ENCODE results near the gene TMX2. TPM values are rescaled to one million over a fixed set of nuclear protein-coding genes. Genes with fewer than 3 reads are reported as not detected.

TMX2 gene
- total RNA-seq, 1 experiment from 2014 or later, result 93.9 TPM

- H4K20me1 ChIP-seq (ENCODE audit: insufficient read depth), result no peaks in the 10 kb centered on the region
- DNase-seq (ENCODE audit: low read depth, low spot score) (peak; percentile 94), ATAC-seq (peak; percentile 80)
- peaks cover 63% of the 10 kb centered on the region for H3K79me2 ChIP-seq (ENCODE audit: insufficient read depth, low read length)
- BruUV-seq (replicated peaks), result TSS peak; percentile 70
- intact Hi-C loops (cut with micrococcal nuclease), result loop anchor here (1.0 to 5.0 kb wide), 4 partner anchors 30 to 866 kb away; partner anchors contain the start of genes LPXN, SELENOH, TIMM10 and ZFP91
- H2AFZ ChIP-seq (ENCODE audit: low read depth, low read length, poor library complexity, severe bottlenecking), result no peak within 1 kb of the TSS
- ChIA-PET POLR2A (interaction anchor here (0.7 to 2.0 kb wide), 9 partner anchors 10 to 291 kb away, joined by 3 to 8 read pairs (median 5); partner anchors contain the start of genes CTNND1 and SELENOH), CTCF (interaction anchor here (1.0 to 1.4 kb wide), 4 partner anchors 89 to 802 kb away, joined by 3 to 9 read pairs (median 3); no protein-coding TSS in a partner anchor), RAD21 (ENCODE audit: low non-redundant PET in 1 of 2, low total read pairs in 2 of 2, uncharacterized antibody in 2 of 2, unreplicated experiment in 2 of 2) (no interaction called here)
- H3K36me3 ChIP-seq (ENCODE audit: control insufficient read depth in 1 of 2, insufficient read depth in 2 of 2, low read length in 2 of 2), result no peaks in the 10 kb centered on the region
- peak within 1 kb of the TSS; percentile 91 to 98 for H3K4me3 ChIP-seq (replicated peaks in 1 of 2; ENCODE audit: low read depth in 1 of 2, low read length in 2 of 2)
- H3K4me1 ChIP-seq (ENCODE audit: control insufficient read depth in 1 of 2, insufficient read depth in 2 of 2, low read length in 2 of 2), result peaks cover 18 to 22% of the 10 kb centered on the region in 2 experiments
- H3K4me2 ChIP-seq (ENCODE audit: low read length), result peak within 1 kb of the TSS; percentile 78
- peak within 1 kb of the TSS; percentile 86 for H3K27ac ChIP-seq (ENCODE audit: low read depth, low read length)
- peak within 1 kb of the TSS; percentile 98 for H3K9ac ChIP-seq (ENCODE audit: low read length)
- H3K9me2 ChIP-seq (ENCODE audit: insufficient read depth), result no peaks in the 10 kb centered on the region
- no peaks in the 10 kb centered on the region for H3K9me3 ChIP-seq (ENCODE audit: control insufficient read depth in 1 of 2, insufficient read depth in 1 of 2, low read depth in 1 of 2, low read length in 2 of 2)
- no peaks in the 10 kb centered on the region for H3K27me3 ChIP-seq (ENCODE audit: insufficient read depth, low read length)
- TF ChIP-seq CTCF (IDR thresholded peaks at IDR 0.05 in 2 of 3, conservative IDR thresholded peaks at IDR 0.05 in 1 of 3; ENCODE audit: borderline replicate concordance in 1 of 3, insufficient read depth in 1 of 3, low read depth in 2 of 3, low read length in 2 of 3) (no peak), JUND (IDR thresholded peaks at IDR 0.05) (no peak), EGR1 (IDR thresholded peaks at IDR 0.05; ENCODE audit: low read depth) (0 out of 2 replicates have a peak, but pooled peaks have one; percentile 77), CBX3 (IDR thresholded peaks at IDR 0.05; ENCODE audit: low read depth) (no peak), YY1 (IDR thresholded peaks at IDR 0.05; ENCODE audit: extremely low read depth, insufficient replicate concordance, low read depth, low read length) (peak; percentile 4), POLR2A (IDR thresholded peaks at IDR 0.05; ENCODE audit: borderline replicate concordance, extremely low read depth, insufficient read depth, insufficient read length) (no peak), TCF7L2 (IDR thresholded peaks at IDR 0.05; ENCODE audit: borderline replicate concordance, extremely low read depth, insufficient read depth, insufficient read length) (no peak), EZH2 (IDR thresholded peaks at IDR 0.05) (no peak), POLR2AphosphoS5 (IDR thresholded peaks at IDR 0.05; ENCODE audit: low read depth, low read length) (0 out of 2 replicates have a peak, but pooled peaks have one; percentile 44), ELF1 (IDR thresholded peaks at IDR 0.05; ENCODE audit: borderline replicate concordance, low read depth) (no peak), SRF (IDR thresholded peaks at IDR 0.05; ENCODE audit: low read depth) (no peak), SIN3A (IDR thresholded peaks at IDR 0.05; ENCODE audit: low read depth) (peak; percentile 64), FOSL1 (IDR thresholded peaks at IDR 0.05; ENCODE audit: low read depth) (no peak), ZBTB33 (IDR thresholded peaks at IDR 0.05; ENCODE audit: extremely low read depth, insufficient replicate concordance, low read length) (no peak), CEBPB (IDR thresholded peaks at IDR 0.05; ENCODE audit: low read depth) (no peak), ATF3 (IDR thresholded peaks at IDR 0.05) (no peak), ZFX (IDR thresholded peaks at IDR 0.05) (peak; percentile 16; the same call in 1 of the 2 replicates), RAD21 (IDR thresholded peaks at IDR 0.05; ENCODE audit: low read depth) (no peak), REST (IDR thresholded peaks at IDR 0.05; ENCODE audit: low read depth) (no peak)
These were observed 758 bp upstream of the TMX2 start, which contains the start of gene MED19 for GRCh38 chr11:57711414-57712255. MED19 (minus strand) TSS chr11:57712215; CDS start chr11:57712179, 36 bp downstream.
